Measurements from ENCODE around the gene PDE4A. TPM values are rescaled to one million over a fixed set of nuclear protein-coding genes. Genes with fewer than 3 reads are reported as not detected.

The PDE4A gene
- total RNA-seq, 2 experiments from 2014 or later: 5.5 TPM

GRCh38 chr19:10508036-10508435, 87.7 kb downstream of the PDE4A start:
- Mint-ChIP-seq H3K27ac (no peak overlapping the region), H3K4me1 (ENCODE audit: low read depth) (peaks cover 17% of the 10 kb centered on the region), H3K36me3 (ENCODE audit: low read depth) (no peaks in the 10 kb centered on the region), H3K9me3 (no peaks in the 10 kb centered on the region), H3K27me3 (ENCODE audit: low read depth) (peaks cover 4% of the 10 kb centered on the region), H3K4me3 (no peak overlapping the region)
- intact Hi-C loops (cut with micrococcal nuclease): loop anchor here (5.0 kb wide), 1 partner anchor 44 kb away; no protein-coding TSS in a partner anchor
- DNase-seq: no peak
- CTCF ChIA-PET: interaction anchor here (0.9 to 4.2 kb wide), 8 partner anchors 10 to 191 kb away, joined by 3 to 16 read pairs (median 6); partner anchors contain the start of gene S1PR5

GRCh38 chr19:10508707-10509106, 88.4 kb downstream of the PDE4A start:
- intact Hi-C loops (cut with micrococcal nuclease): loop anchor here (5.0 kb wide), 1 partner anchor 44 kb away; no protein-coding TSS in a partner anchor
- no peak overlapping the region for H3K4me3 Mint-ChIP-seq
- peaks cover 10% of the 10 kb centered on the region for H3K27me3 Mint-ChIP-seq (ENCODE audit: low read depth)
- peak; percentile 52 for DNase-seq
- CTCF ChIA-PET: interaction anchor here (0.8 to 4.2 kb wide), 7 partner anchors 10 to 191 kb away, joined by 3 to 16 read pairs (median 4); partner anchors contain the start of gene S1PR5
- H3K36me3 Mint-ChIP-seq (ENCODE audit: low read depth): no peaks in the 10 kb centered on the region
- H3K27ac Mint-ChIP-seq: no peak overlapping the region
- no peaks in the 10 kb centered on the region for H3K9me3 Mint-ChIP-seq
- peaks cover 15% of the 10 kb centered on the region for H3K4me1 Mint-ChIP-seq (ENCODE audit: low read depth)

GRCh38 chr19:10510301-10510802, 90.0 kb downstream of the PDE4A start:
- no peak overlapping the region for H3K27ac Mint-ChIP-seq
- no peak overlapping the region for H3K4me3 Mint-ChIP-seq
- DNase-seq: peak; percentile 74
- peaks cover 25% of the 10 kb centered on the region for H3K27me3 Mint-ChIP-seq (ENCODE audit: low read depth)
- CTCF ChIA-PET: interaction anchor here (0.9 to 4.2 kb wide), 7 partner anchors 8 to 612 kb away, joined by 3 to 16 read pairs (median 4); partner anchors contain the start of gene S1PR5
- no peaks in the 10 kb centered on the region for H3K9me3 Mint-ChIP-seq
- H3K36me3 Mint-ChIP-seq (ENCODE audit: low read depth): no peaks in the 10 kb centered on the region
- peaks cover 16% of the 10 kb centered on the region for H3K4me1 Mint-ChIP-seq (ENCODE audit: low read depth)
- intact Hi-C loops (cut with micrococcal nuclease): no loop called here

GRCh38 chr19:10513223-10513622, 92.9 kb downstream of the PDE4A start:
- Mint-ChIP-seq H3K4me1 (ENCODE audit: low read depth) (peaks cover 20% of the 10 kb centered on the region), H3K4me3 (no peak overlapping the region), H3K27ac (no peak overlapping the region), H3K36me3 (ENCODE audit: low read depth) (no peaks in the 10 kb centered on the region), H3K27me3 (ENCODE audit: low read depth) (peaks cover 43% of the 10 kb centered on the region), H3K9me3 (no peaks in the 10 kb centered on the region)
- DNase-seq: no peak
- intact Hi-C loops (cut with micrococcal nuclease): no loop called here
- CTCF ChIA-PET: interaction anchor here (0.5 to 1.1 kb wide), 3 partner anchors 23 to 38 kb away, joined by 3 to 4 read pairs (median 4); no protein-coding TSS in a partner anchor

GRCh38 chr19:10514211-10515145, 94.1 kb downstream of the PDE4A start:
- no peaks in the 10 kb centered on the region for H3K9me3 Mint-ChIP-seq
- CTCF ChIA-PET: no interaction called here
- intact Hi-C loops (cut with micrococcal nuclease): no loop called here
- H3K4me3 Mint-ChIP-seq: no peak overlapping the region
- H3K27me3 Mint-ChIP-seq (ENCODE audit: low read depth): peaks cover 55% of the 10 kb centered on the region
- no peaks in the 10 kb centered on the region for H3K36me3 Mint-ChIP-seq (ENCODE audit: low read depth)
- peaks cover 25% of the 10 kb centered on the region for H3K4me1 Mint-ChIP-seq (ENCODE audit: low read depth)
- DNase-seq: peak; percentile 27
- no peak overlapping the region for H3K27ac Mint-ChIP-seq

- CTCF ChIA-PET: interaction anchor here (0.5 kb wide), 1 partner anchor 11 kb away, joined by 3 read pairs; no protein-coding TSS in a partner anchor
- no peak for DNase-seq
- Mint-ChIP-seq H3K4me3 (no peak overlapping the region), H3K27me3 (ENCODE audit: low read depth) (peaks cover 62% of the 10 kb centered on the region), H3K36me3 (ENCODE audit: low read depth) (no peaks in the 10 kb centered on the region), H3K27ac (no peak overlapping the region), H3K9me3 (no peaks in the 10 kb centered on the region), H3K4me1 (ENCODE audit: low read depth) (peaks cover 24% of the 10 kb centered on the region)
- intact Hi-C loops (cut with micrococcal nuclease): no loop called here
Measured at GRCh38 chr19:10516064-10516385, 95.7 kb downstream of the PDE4A start.

GRCh38 chr19:10516671-10517286, 96.4 kb downstream of the PDE4A start:
- CTCF ChIA-PET: interaction anchor here (0.6 to 3.6 kb wide), 2 partner anchors 9 to 76 kb away, joined by 3 to 16 read pairs; no protein-coding TSS in a partner anchor
- Mint-ChIP-seq H3K27ac (no peak overlapping the region), H3K36me3 (ENCODE audit: low read depth) (no peaks in the 10 kb centered on the region), H3K4me3 (peak overlapping the region; percentile 59), H3K4me1 (ENCODE audit: low read depth) (peaks cover 24% of the 10 kb centered on the region), H3K27me3 (ENCODE audit: low read depth) (peaks cover 60% of the 10 kb centered on the region), H3K9me3 (no peaks in the 10 kb centered on the region)
- DNase-seq: no peak
- intact Hi-C loops (cut with micrococcal nuclease): no loop called here

- H3K36me3 Mint-ChIP-seq (ENCODE audit: low read depth): no peaks in the 10 kb centered on the region
- intact Hi-C loops (cut with micrococcal nuclease): no loop called here
- peaks cover 60% of the 10 kb centered on the region for H3K27me3 Mint-ChIP-seq (ENCODE audit: low read depth)
- no peak for DNase-seq
- H3K4me1 Mint-ChIP-seq (ENCODE audit: low read depth): peaks cover 24% of the 10 kb centered on the region
- CTCF ChIA-PET: interaction anchor here (3.6 kb wide), 1 partner anchor 9 kb away, joined by 16 read pairs; no protein-coding TSS in a partner anchor
- H3K4me3 Mint-ChIP-seq: peak within 1 kb of the TSS; percentile 59
- H3K27ac Mint-ChIP-seq: no peak within 1 kb of the TSS
- no peaks in the 10 kb centered on the region for H3K9me3 Mint-ChIP-seq
Measured at GRCh38 chr19:10517361-10517759, 97.0 kb downstream of the PDE4A start, which contains the start of gene S1PR5. Gene S1PR5 (minus strand): TSS chr19:10517447. CDS start chr19:10515011, 2,436 bp downstream.

GRCh38 chr19:10517760-10518443, 97.6 kb downstream of the PDE4A start:
- Mint-ChIP-seq H3K4me3 (peak overlapping the region; percentile 42), H3K9me3 (no peaks in the 10 kb centered on the region), H3K4me1 (ENCODE audit: low read depth) (peaks cover 24% of the 10 kb centered on the region), H3K27me3 (ENCODE audit: low read depth) (peaks cover 60% of the 10 kb centered on the region), H3K36me3 (ENCODE audit: low read depth) (no peaks in the 10 kb centered on the region), H3K27ac (no peak overlapping the region)
- no peak for DNase-seq
- intact Hi-C loops (cut with micrococcal nuclease): no loop called here
- CTCF ChIA-PET: interaction anchor here (3.6 kb wide), 1 partner anchor 10 kb away, joined by 16 read pairs; no protein-coding TSS in a partner anchor

GRCh38 chr19:10518444-10519361, 98.4 kb downstream of the PDE4A start:
- peaks cover 24% of the 10 kb centered on the region for H3K4me1 Mint-ChIP-seq (ENCODE audit: low read depth)
- peaks cover 52% of the 10 kb centered on the region for H3K27me3 Mint-ChIP-seq (ENCODE audit: low read depth)
- H3K4me3 Mint-ChIP-seq: peak overlapping the region; percentile 42
- CTCF ChIA-PET: interaction anchor here (3.6 kb wide), 1 partner anchor 11 kb away, joined by 16 read pairs; no protein-coding TSS in a partner anchor
- intact Hi-C loops (cut with micrococcal nuclease): no loop called here
- no peak overlapping the region for H3K27ac Mint-ChIP-seq
- H3K36me3 Mint-ChIP-seq (ENCODE audit: low read depth): no peaks in the 10 kb centered on the region
- no peak for DNase-seq
- H3K9me3 Mint-ChIP-seq: no peaks in the 10 kb centered on the region
